ENCODE results near the gene NIN.

NIN gene

DNA sequence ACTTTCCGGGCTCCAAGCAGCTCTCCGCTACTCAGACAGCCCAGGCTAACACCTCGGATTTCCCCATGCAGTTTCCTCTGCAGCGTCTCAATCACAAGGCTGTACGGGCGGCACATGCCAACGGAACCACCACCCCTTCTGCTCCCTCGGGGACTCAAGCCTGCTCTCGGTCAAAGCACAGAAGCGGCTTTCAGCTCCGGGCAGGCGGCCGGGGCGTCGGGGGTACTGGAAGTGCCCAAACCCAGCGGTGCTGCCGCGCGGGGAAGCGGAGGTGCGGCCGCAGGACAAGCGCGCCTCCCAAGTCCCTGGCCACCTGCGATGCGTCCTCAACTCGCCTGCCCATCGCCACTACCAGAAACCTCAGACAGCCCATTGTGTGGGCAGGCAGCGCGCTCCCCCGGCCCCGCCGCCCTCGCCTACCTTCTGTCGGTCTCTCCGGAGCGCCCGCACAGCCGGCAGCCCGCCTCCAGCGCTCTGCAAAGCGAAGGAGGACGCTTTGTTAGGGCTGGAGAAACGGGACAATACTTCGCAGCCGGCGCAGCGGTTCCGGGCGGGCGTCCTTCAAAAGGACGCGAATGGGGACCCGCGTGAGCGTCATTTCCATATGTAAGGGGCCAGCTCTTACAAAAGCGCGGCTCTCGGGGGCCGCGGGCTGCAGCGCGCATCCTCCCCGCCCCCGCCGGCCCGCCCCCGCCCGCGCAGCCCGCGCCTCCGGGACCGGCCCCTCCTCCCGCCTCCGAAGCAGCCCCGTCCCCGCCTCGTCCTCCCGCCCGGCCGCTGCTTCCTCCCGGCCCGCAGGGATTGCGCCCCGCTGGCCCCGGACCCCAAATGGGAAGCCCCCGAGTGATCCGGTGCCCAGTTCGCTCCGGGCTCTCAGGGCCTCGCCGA lies 674 bp downstream of the NIN start:
- TF ChIP-seq TEAD4 (IDR thresholded peaks at IDR 0.05) (no peak), EP300 (IDR thresholded peaks at IDR 0.05; ENCODE audit: borderline replicate concordance) (peak; percentile 24; the same call in 1 of the 2 replicates), ZBTB7A (IDR thresholded peaks at IDR 0.05; ENCODE audit: low read depth) (0 out of 2 replicates have a peak, but pooled peaks have one; percentile 18)

DNA sequence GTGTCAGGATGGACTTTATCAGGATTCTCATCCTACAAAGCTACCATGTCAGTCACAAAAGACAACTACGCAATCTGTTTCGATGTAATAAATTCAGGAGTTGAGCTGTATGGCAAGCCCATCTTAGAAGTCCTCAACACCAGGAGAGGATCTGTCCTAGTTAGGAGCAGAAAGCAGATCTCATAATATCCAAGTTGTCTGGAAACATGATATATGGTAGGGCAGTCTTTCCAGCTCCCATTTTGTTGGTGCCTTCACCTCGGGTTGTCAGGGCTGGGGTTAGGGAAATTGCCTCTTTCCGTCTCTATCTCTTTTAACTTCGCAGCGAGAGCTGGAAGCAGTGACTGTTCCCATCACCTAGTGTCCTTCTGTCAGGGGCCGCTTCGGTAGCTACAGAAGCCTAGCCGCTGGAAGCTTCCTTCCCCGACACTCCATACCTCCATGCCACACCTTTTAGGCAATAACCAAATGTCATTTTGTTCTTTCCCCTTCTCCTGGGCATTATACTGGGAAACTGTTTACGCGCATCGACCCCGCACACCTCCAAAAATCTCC lies 1.4 kb downstream of the NIN start:
- no peak for TF ChIP-seq EGR1 (IDR thresholded peaks at IDR 0.05)
- TF ChIP-seq, protein P1, sequence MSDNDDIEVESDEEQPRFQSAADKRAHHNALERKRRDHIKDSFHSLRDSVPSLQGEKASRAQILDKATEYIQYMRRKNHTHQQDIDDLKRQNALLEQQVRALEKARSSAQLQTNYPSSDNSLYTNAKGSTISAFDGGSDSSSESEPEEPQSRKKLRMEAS (IDR thresholded peaks at IDR 0.05), result no peak

DNA sequence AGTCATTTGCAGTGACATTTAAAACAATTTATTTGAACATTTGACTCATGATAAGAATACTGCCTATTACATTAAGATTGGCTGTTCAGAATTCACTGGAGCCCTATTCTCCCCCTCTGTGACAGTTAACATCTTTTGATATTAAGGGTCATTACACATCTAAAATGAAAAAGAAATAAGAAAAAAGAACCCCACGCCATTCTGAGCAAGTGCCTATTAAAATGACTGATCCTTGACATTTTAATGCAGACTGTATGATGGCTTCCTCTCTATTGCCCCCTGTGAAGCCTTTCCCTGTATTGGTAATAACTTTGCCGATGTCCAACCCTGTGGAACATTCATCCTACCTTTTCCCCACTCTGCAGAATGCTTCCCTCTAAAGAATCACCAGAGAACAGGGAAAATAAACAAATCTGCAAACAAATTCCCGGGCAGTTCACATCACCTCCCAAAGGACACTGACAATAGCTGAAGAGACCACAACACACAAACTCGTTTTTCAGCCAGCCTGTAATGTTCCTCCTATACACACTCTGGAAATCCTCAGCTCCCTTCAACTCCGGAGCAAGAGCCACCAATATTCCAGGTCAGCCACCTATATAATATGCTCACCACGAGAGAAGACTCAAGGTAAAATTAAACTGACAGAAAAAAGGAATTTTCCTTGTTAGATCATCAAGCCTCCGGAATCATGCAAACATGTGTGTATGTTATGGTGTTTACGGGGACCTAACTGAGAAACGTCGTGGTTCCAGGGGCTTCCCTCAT lies 2.1 kb downstream of the NIN start:
- TF ChIP-seq ZBTB7A (IDR thresholded peaks at IDR 0.05; ENCODE audit: low read depth) (no peak), EGR1 (IDR thresholded peaks at IDR 0.05) (no peak), EP300 (IDR thresholded peaks at IDR 0.05; ENCODE audit: borderline replicate concordance) (no peak), CEBPB (IDR thresholded peaks at IDR 0.05) (no peak), CREB1 (IDR thresholded peaks at IDR 0.05; ENCODE audit: low read depth) (no peak), FOXM1 (IDR thresholded peaks at IDR 0.05; ENCODE audit: borderline replicate concordance, low read depth) (no peak), TCF12 (IDR thresholded peaks at IDR 0.05; ENCODE audit: low read depth) (no peak), RAD21 (IDR thresholded peaks at IDR 0.05; ENCODE audit: low read depth) (no peak), TAF1 (IDR thresholded peaks at IDR 0.05; ENCODE audit: low read depth) (no peak), YY1 (IDR thresholded peaks at IDR 0.05; ENCODE audit: low read depth) (no peak)
- TF ChIP-seq, protein P1 (IDR thresholded peaks at IDR 0.05), result no peak

DNA sequence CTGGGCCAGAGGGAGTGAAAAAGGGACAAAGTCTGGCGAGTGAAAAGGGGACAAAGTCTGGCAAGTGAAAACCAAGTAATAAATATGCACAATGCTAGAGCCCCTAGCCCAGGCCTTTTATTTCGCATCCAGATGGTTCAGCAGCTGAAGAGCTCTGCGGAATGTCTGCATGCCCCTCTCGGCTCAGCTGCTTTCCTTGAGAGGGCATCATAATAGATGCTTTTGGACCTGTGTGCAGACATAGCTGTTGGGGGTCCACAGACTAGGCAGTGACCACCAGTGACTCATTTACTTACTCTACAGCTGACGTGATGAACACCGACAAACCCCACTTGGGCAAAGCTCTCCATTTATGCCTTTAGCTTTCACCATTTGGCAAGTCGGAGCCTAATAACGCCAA lies 4.3 kb downstream of the NIN start:
- TF ChIP-seq ZBTB7A (IDR thresholded peaks at IDR 0.05; ENCODE audit: low read depth), result no peak
- TF ChIP-seq FOXM1 (IDR thresholded peaks at IDR 0.05; ENCODE audit: borderline replicate concordance, low read depth), result no peak
- no peak for TF ChIP-seq YY1 (IDR thresholded peaks at IDR 0.05; ENCODE audit: low read depth)
- TF ChIP-seq EP300 (IDR thresholded peaks at IDR 0.05; ENCODE audit: borderline replicate concordance), result no peak
- no peak for TF ChIP-seq EGR1 (IDR thresholded peaks at IDR 0.05)
- TF ChIP-seq RAD21 (IDR thresholded peaks at IDR 0.05; ENCODE audit: low read depth), result no peak
- TF ChIP-seq, protein P2, sequence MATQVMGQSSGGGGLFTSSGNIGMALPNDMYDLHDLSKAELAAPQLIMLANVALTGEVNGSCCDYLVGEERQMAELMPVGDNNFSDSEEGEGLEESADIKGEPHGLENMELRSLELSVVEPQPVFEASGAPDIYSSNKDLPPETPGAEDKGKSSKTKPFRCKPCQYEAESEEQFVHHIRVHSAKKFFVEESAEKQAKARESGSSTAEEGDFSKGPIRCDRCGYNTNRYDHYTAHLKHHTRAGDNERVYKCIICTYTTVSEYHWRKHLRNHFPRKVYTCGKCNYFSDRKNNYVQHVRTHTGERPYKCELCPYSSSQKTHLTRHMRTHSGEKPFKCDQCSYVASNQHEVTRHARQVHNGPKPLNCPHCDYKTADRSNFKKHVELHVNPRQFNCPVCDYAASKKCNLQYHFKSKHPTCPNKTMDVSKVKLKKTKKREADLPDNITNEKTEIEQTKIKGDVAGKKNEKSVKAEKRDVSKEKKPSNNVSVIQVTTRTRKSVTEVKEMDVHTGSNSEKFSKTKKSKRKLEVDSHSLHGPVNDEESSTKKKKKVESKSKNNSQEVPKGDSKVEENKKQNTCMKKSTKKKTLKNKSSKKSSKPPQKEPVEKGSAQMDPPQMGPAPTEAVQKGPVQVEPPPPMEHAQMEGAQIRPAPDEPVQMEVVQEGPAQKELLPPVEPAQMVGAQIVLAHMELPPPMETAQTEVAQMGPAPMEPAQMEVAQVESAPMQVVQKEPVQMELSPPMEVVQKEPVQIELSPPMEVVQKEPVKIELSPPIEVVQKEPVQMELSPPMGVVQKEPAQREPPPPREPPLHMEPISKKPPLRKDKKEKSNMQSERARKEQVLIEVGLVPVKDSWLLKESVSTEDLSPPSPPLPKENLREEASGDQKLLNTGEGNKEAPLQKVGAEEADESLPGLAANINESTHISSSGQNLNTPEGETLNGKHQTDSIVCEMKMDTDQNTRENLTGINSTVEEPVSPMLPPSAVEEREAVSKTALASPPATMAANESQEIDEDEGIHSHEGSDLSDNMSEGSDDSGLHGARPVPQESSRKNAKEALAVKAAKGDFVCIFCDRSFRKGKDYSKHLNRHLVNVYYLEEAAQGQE (IDR thresholded peaks at IDR 0.05; ENCODE audit: low read depth), result no peak

DNA sequence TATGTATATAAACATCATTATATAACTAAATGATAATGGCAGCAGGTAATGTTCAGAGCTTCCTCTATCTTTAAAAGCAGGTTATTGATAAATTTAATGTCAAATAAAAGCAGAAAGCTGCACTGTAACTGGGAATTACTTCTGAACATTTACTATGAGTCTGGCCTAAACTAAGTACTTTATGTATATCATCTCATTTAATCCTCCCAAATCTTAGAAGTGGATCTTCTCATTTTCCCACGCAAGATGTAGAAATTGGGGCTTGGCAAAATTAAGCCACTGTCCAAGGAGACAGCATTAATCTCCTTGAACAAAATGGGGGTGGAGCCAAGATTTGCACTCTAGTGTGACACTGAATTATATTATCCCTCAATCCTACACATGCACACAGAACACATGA lies 5.7 kb downstream of the NIN start:
- TF ChIP-seq ZBTB7A (IDR thresholded peaks at IDR 0.05; ENCODE audit: low read depth) (no peak), CREB1 (IDR thresholded peaks at IDR 0.05; ENCODE audit: low read depth) (no peak)

DNA sequence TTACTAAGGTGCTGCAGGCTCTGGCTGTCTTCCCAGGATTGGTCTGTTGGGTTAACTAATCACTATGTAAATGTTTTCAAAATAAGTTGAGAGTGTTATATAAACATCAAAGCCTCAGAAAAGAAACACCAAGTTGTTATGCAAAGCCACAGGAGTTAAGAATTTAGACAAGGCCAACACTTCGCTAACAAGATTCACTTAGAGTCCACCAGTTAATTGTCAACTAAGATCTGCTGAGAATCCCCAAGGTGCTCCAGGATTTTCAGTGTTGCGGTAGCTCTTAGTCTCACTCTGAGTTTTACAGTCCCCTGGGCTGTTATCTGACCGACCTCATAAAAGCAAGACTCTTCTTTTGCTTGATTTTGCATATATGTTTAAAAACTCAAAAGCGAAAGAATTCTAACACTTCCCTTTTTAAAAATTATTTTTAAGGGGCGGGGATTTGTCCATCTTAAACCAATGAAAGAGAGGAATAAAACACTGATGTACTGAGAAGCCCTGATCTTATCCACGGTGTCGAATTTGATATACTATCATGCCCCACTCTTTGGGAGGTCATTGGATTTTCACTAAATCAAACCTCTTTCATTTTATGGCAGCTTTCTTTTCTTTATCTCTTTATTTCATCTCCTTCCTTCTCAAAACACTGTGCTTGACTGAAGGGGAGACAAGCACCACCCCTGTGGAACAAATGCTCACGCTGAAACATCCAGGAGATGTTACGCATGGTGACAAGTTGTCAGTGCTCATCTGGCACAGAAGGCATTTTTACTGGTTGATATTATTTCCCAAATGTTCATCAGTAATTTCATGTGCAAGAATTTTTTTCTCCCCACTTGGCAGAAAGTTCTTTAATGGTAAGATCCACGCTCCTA lies 7.0 kb downstream of the NIN start:
- TF ChIP-seq CREB1 (IDR thresholded peaks at IDR 0.05; ENCODE audit: low read depth) (no peak), EGR1 (IDR thresholded peaks at IDR 0.05) (no peak), RAD21 (IDR thresholded peaks at IDR 0.05; ENCODE audit: low read depth) (no peak), EP300 (IDR thresholded peaks at IDR 0.05; ENCODE audit: borderline replicate concordance) (no peak), YY1 (IDR thresholded peaks at IDR 0.05; ENCODE audit: low read depth) (no peak), TCF12 (IDR thresholded peaks at IDR 0.05; ENCODE audit: low read depth) (no peak), NFIC (IDR thresholded peaks at IDR 0.05) (no peak), ZBTB7A (IDR thresholded peaks at IDR 0.05; ENCODE audit: low read depth) (no peak), TAF1 (IDR thresholded peaks at IDR 0.05; ENCODE audit: low read depth) (no peak)
- TF ChIP-seq, protein P3, sequence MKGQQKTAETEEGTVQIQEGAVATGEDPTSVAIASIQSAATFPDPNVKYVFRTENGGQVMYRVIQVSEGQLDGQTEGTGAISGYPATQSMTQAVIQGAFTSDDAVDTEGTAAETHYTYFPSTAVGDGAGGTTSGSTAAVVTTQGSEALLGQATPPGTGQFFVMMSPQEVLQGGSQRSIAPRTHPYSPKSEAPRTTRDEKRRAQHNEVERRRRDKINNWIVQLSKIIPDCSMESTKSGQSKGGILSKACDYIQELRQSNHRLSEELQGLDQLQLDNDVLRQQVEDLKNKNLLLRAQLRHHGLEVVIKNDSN (IDR thresholded peaks at IDR 0.05), result no peak
- TF ChIP-seq, protein P1 (IDR thresholded peaks at IDR 0.05), result no peak

Measured in Ishikawa (cell line).